Brain microvascular endothelial cell (primary cell): ENCODE data around the gene CNTNAP2.

Experiments
- DNase-seq: peaks from one replicate; pipeline ENCODE4 v3.0.0-alpha.2; 2020
- H3K27ac ChIP-seq: fragments of 250-450 bp; sonication (Bioruptor Pico); 2 replicates; pipeline ENCODE4 v1.5.1; 2020; ENCODE audit warnings: mild to moderate bottlenecking, moderate library complexity
- H3K27me3 ChIP-seq: fragments of 250-450 bp; sonication (Bioruptor Pico); replicated peaks from 2 replicates; pipeline ENCODE4 v1.5.1; 2020; ENCODE audit warnings: mild to moderate bottlenecking
- H3K36me3 ChIP-seq: fragments of 250-450 bp; sonication (Bioruptor Pico); replicated peaks from 2 replicates; pipeline ENCODE4 v1.5.1; 2020; ENCODE audit warnings: mild to moderate bottlenecking
- H3K4me3 ChIP-seq: 2 replicates; pipeline ENCODE4 v1.5.1; 2011; ENCODE audit warnings: low read depth, mild to moderate bottlenecking, control low read depth, low read length, moderate library complexity
- CTCF ChIP-seq: IDR thresholded peaks from 2 replicates; pipeline ENCODE4 v1.5.1; 2011; ENCODE audit warnings: low read depth, mild to moderate bottlenecking, moderate library complexity, low read length, control low read depth, inconsistent platforms; ENCODE audit errors: missing control alignments
- in situ Hi-C: cut with HindIII; loops from 2 replicates; pipeline ENCODE4 v1.10.0; 2017; ENCODE audit warnings: low sequenced_read_pairs, low pct_ligation_motif_present

The CNTNAP2 gene

GRCh38 chr7:146262527-146262926 lies 145.9 kb downstream of the CNTNAP2 start:
- Histone ChIP-seq H3K4me3 (no peak overlapping the region), H3K27me3 (no peaks in the 10 kb centered on the region), H3K27ac (no peak overlapping the region), H3K36me3 (no peaks in the 10 kb centered on the region)
- in situ Hi-C loops: no loop called here
- TF ChIP-seq CTCF: no peak
- no peak for DNase-seq

- TF ChIP-seq CTCF: no peak
- in situ Hi-C loops: no loop called here
These were observed 160.3 kb downstream of the CNTNAP2 start for GRCh38 chr7:146276888-146277287.

DNA sequence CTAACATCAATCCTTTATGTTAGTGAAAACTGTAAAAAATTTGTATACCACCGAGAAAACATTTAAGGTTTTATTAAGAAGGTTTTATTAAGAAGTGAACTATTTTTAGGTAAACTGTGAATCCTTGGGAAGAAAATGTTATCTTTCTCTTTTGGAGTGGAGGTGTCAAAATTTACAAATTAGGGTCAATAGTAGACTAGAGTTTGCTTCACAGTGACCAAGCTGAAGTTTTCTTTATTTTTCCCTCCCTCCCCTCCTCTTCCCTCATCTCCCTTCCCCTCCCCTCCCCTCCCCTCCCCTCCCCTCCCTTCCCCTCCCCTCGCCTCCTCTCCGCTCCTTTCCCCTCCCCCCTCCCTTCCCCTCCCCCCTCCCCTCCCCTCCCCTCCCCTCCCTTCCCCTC lies 168.8 kb downstream of the CNTNAP2 start:
- H3K4me3 ChIP-seq: no peak overlapping the region

More at GRCh38 chr7:146276888-146277287, 160.3 kb downstream of the CNTNAP2 start:
- no peak for DNase-seq
- H3K27ac ChIP-seq: no peak overlapping the region
- no peaks in the 10 kb centered on the region for H3K36me3 ChIP-seq
- H3K4me3 ChIP-seq: no peak overlapping the region
- H3K27me3 ChIP-seq: no peaks in the 10 kb centered on the region

GRCh38 chr7:146290746-146291145 lies 174.1 kb downstream of the CNTNAP2 start:
- H3K27ac ChIP-seq: no peak overlapping the region
- in situ Hi-C loops: no loop called here
- no peaks in the 10 kb centered on the region for H3K36me3 ChIP-seq
- no peak for TF ChIP-seq CTCF
- no peak overlapping the region for H3K4me3 ChIP-seq
- H3K27me3 ChIP-seq: no peaks in the 10 kb centered on the region
- DNase-seq: no peak

More for the DNA sequence above, 168.8 kb downstream of the CNTNAP2 start:
- TF ChIP-seq CTCF: no peak
- H3K27me3 ChIP-seq: no peaks in the 10 kb centered on the region
- no peak for DNase-seq
- in situ Hi-C loops: no loop called here
- H3K36me3 ChIP-seq: no peaks in the 10 kb centered on the region
- H3K27ac ChIP-seq: no peak overlapping the region

GRCh38 chr7:146291900-146292299 lies 175.3 kb downstream of the CNTNAP2 start:
- TF ChIP-seq CTCF: no peak
- in situ Hi-C loops: no loop called here
- Histone ChIP-seq H3K27me3 (no peaks in the 10 kb centered on the region), H3K27ac (no peak overlapping the region), H3K4me3 (no peak overlapping the region), H3K36me3 (no peaks in the 10 kb centered on the region)
- DNase-seq: no peak

DNA sequence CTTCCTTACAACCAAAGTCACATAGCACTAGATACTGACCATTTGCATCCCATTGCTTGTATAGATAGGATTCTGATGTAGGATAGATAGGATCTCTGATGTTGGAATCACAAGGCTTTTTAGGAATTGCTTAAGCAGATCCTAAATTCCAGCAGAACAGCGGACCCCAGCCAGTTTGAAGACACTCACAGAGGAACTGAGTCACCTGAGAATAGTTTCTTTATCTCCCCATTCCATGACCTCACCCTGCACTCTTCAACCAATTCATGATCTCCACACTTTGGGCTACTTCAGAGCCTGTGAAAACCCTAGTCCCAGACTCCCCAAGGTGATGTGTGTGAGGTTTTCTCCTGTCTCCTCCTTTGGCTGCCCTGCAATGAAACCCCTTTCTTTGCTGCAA lies 179.4 kb downstream of the CNTNAP2 start:
- Histone ChIP-seq H3K27ac (no peak overlapping the region), H3K36me3 (no peaks in the 10 kb centered on the region), H3K4me3 (no peak overlapping the region), H3K27me3 (no peaks in the 10 kb centered on the region)
- TF ChIP-seq CTCF: no peak
- no peak for DNase-seq
- in situ Hi-C loops: no loop called here
